Psoas muscle (tissue), 8 donors: ENCODE measurements around the gene BRWD1. TPM values are rescaled to one million over a fixed set of nuclear protein-coding genes. Genes with fewer than 3 reads are reported as not detected.

Source experiments
- ATAC-seq, 4 donors: fragments of 200-7000 bp; cut with Tn5 transposase; one replicate each; pipeline ENCODE4 v1.9.1; 2020; ENCODE audit warnings: moderate library complexity in 3 of 4, mild to moderate bottlenecking in 2 of 4
- DNase-seq, 2 donors: peaks; one replicate each; pipeline ENCODE4 v3.0.0-alpha.2; 2020
- H3K27ac ChIP-seq: fragments of 200-600 bp; one replicate; pipeline ENCODE4 v1.8.0; 2022
- H3K27me3 ChIP-seq, 3 donors: fragments of 200-600 bp in 1 of 3; one replicate each; pipeline versions ENCODE4 v1.6.1 to v1.8.0; 2013 to 2022; ENCODE audit warnings: low read length in 2 of 3, mild to moderate bottlenecking in 2 of 3, moderate library complexity in 1 of 3; ENCODE audit not compliant: insufficient read depth in 3 of 3
- H3K36me3 ChIP-seq, 2 donors: fragments of 200-600 bp in 1 of 2; one replicate each; pipeline versions ENCODE4 v1.6.1 to v1.8.0; 2013 to 2022; ENCODE audit warnings: low read depth in 1 of 2, mild to moderate bottlenecking in 1 of 2, moderate library complexity in 1 of 2; ENCODE audit not compliant: insufficient read depth in 1 of 2
- H3K4me1 ChIP-seq: fragments of 200-600 bp; one replicate; pipeline ENCODE4 v1.8.0; 2022
- H3K4me3 ChIP-seq: fragments of 200-600 bp; one replicate; pipeline ENCODE4 v1.8.0; 2022; ENCODE audit warnings: mild to moderate bottlenecking
- H3K9me3 ChIP-seq: fragments of 200-600 bp; one replicate; pipeline ENCODE4 v1.8.0; 2022
- CTCF ChIP-seq: fragments of 200-600 bp; IDR thresholded peaks from one replicate; pipeline ENCODE4 v1.8.0; 2022; ENCODE audit warnings: antibody characterized with exemption
- WGBS, 3 donors: extraction: QIAGEN DNeasy Blood & Tissue Kit; methylation state at CpG; one replicate each; pipeline versions ENCODE4 v1.1.6 to v1.1.7; 2013; 5-methylcytosine and 5-hydroxymethylcytosine counted together
- intact Hi-C, 2 donors: fragments of 100-400 bp; cut with DNase I; formaldehyde crosslinking; loops; one replicate each; pipeline versions ENCODE4 v1.11.0 to v1.14.2; 2022
- polyA plus RNA-seq, 3 donors: library from polyadenylated mRNA; stranded (reverse); fragments of 200-250 nt; gene quantifications; one replicate each; pipeline ENCODE4 v1.2.3, GENCODE V29; 2013
- total RNA-seq, 4 donors: library from RNA; stranded (reverse); fragmentation: NEBNext Ultra II Directional in 2 of 4; extraction: Animal tissue kit (Norgen Biotek cat#: 25700) in 2 of 4; gene quantifications; one replicate each; pipeline versions ENCODE4 v1.2.1 to v1.2.4, GENCODE V29; 2021 to 2023
- donor health status: healthy with polysubstance abuse.
- donor health status: DM: no; HTN: no; CAD: no; lungs with moderate emphysema.
- donor health status: Bipolar disorder and iron deficiency.
- donor health status: healthy.
- donor health status: DM: yes; HTN: yes; CAD: no.
- donor health status: DM: no; HTN: no; CAD: no.
- donor health status: DM: no; HTN: no; CAD: no.
- donor health status: DM: yes; HTN: yes; CAD: no.

BRWD1 gene
- total and polyA plus RNA-seq, 7 donors = 12.6 to 33.0 (median 30.2) TPM

- H3K27me3 ChIP-seq = no peaks in the 10 kb centered on the region
- DNase-seq (no peak), ATAC-seq (no peak)
- H3K9me3 ChIP-seq = no peaks in the 10 kb centered on the region
- H3K4me3 ChIP-seq = no peak overlapping the region
- 50 to 68% (median 51%) methylated on average over 3 of the region's 3 CpGs for WGBS, 3 donors
- H3K36me3 ChIP-seq = peaks cover 7 to 63% of the 10 kb centered on the region in 2 donors
- H3K27ac ChIP-seq = peak overlapping the region; percentile 10
- intact Hi-C loops = no loop called here
- peaks cover 29% of the 10 kb centered on the region for H3K4me1 ChIP-seq
- TF ChIP-seq CTCF = no peak
Observed at GRCh38 chr21:39173716-39174680, 139.4 kb downstream of the BRWD1 start.

GRCh38 chr21:39169906-39170305 is 143.5 kb downstream of the BRWD1 start:
- Histone ChIP-seq H3K36me3 (peaks cover 7 to 43% of the 10 kb centered on the region in 2 donors), H3K27ac (no peak overlapping the region), H3K27me3 (no peaks in the 10 kb centered on the region), H3K4me1 (peaks cover 7% of the 10 kb centered on the region), H3K4me3 (no peak overlapping the region), H3K9me3 (no peaks in the 10 kb centered on the region)
- no peak for TF ChIP-seq CTCF
- 96 to 98% (median 96%) methylated on average over 5 of the region's 5 CpGs for WGBS, 3 donors
- ATAC-seq = no peak
- DNase-seq = no peak
- intact Hi-C loops = no loop called here

GRCh38 chr21:39168800-39169199 is 144.6 kb downstream of the BRWD1 start:
- intact Hi-C loops = no loop called here
- no peak for TF ChIP-seq CTCF
- ATAC-seq = no peak
- 93 to 97% (median 94%) methylated on average over 2 of the region's 2 CpGs for WGBS, 3 donors
- H3K4me1 ChIP-seq = peaks cover 6% of the 10 kb centered on the region
- H3K9me3 ChIP-seq = no peaks in the 10 kb centered on the region
- DNase-seq = no peak
- H3K4me3 ChIP-seq = no peak overlapping the region
- peaks cover 4 to 34% of the 10 kb centered on the region in 2 donors for H3K36me3 ChIP-seq
- H3K27me3 ChIP-seq = no peaks in the 10 kb centered on the region
- no peak overlapping the region for H3K27ac ChIP-seq

- H3K4me3 ChIP-seq = no peak overlapping the region
- no peaks in the 10 kb centered on the region for H3K9me3 ChIP-seq
- peaks cover 4 to 8% of the 10 kb centered on the region in 2 donors for H3K36me3 ChIP-seq
- H3K27ac ChIP-seq = no peak overlapping the region
- ATAC-seq = no peak
- WGBS, 3 donors = 90 to 92% (median 91%) methylated on average over 2 of the region's 2 CpGs
- no peak for TF ChIP-seq CTCF
- H3K27me3 ChIP-seq = no peaks in the 10 kb centered on the region
- peaks cover 7% of the 10 kb centered on the region for H3K4me1 ChIP-seq
- intact Hi-C loops = no loop called here
- no peak for DNase-seq
Observed at GRCh38 chr21:39164523-39164922, 148.9 kb downstream of the BRWD1 start.
